Mesendoderm (in vitro differentiated cells): Measurements from ENCODE around the gene ABLIM1. TPM values are rescaled to one million over a fixed set of nuclear protein-coding genes. Genes with fewer than 3 reads are reported as not detected.
A peak's percentile ranks its signal among the peaks of the same experiment; 100 is the strongest.

Source experiments
- DNase-seq: peaks from one replicate; pipeline ENCODE4 v3.0.0; 2013
- H2AK5ac ChIP-seq: 2 replicates; pipeline ENCODE4 v1.6.1; 2013; ENCODE audit warnings: low read length, inconsistent platforms
- H2BK120ac ChIP-seq: 2 replicates; pipeline ENCODE4 v1.6.1; 2013; ENCODE audit warnings: low read depth, mild to moderate bottlenecking, low read length, moderate library complexity, mixed read lengths
- H2BK15ac ChIP-seq: replicated peaks from 2 replicates; pipeline ENCODE4 v1.6.1; 2013; ENCODE audit warnings: low read depth, mild to moderate bottlenecking, moderate library complexity
- H2BK5ac ChIP-seq: 2 replicates; pipeline ENCODE4 v1.6.1; 2013; ENCODE audit warnings: low read length, inconsistent platforms
- H3K18ac ChIP-seq: 2 replicates; pipeline ENCODE4 v1.6.1; 2013; ENCODE audit warnings: mild to moderate bottlenecking, low read length, mixed read lengths
- H3K23ac ChIP-seq: one replicate; pipeline ENCODE4 v1.6.1; 2013; ENCODE audit warnings: low read length
- H3K27ac ChIP-seq: 2 replicates; pipeline ENCODE4 v1.5.1; 2013; ENCODE audit warnings: low read depth, mild to moderate bottlenecking, inconsistent platforms, low read length, moderate library complexity
- H3K27me3 ChIP-seq: 2 replicates; pipeline ENCODE4 v1.6.1; 2013; ENCODE audit warnings: low read length, control low read depth, mild to moderate bottlenecking, inconsistent platforms; ENCODE audit not compliant: insufficient read depth, poor library complexity
- H3K36me3 ChIP-seq: 2 replicates; pipeline ENCODE4 v1.6.1; 2013; ENCODE audit warnings: low read length, inconsistent platforms; ENCODE audit not compliant: control insufficient read depth, insufficient read depth
- H3K4ac ChIP-seq: one replicate; pipeline ENCODE4 v1.6.1; 2013; ENCODE audit warnings: low read depth, mild to moderate bottlenecking, low read length, moderate library complexity
- H3K4me1 ChIP-seq: 2 replicates; pipeline ENCODE4 v1.6.1; 2013; ENCODE audit warnings: low read depth, low read length, inconsistent platforms; ENCODE audit not compliant: control insufficient read depth
- H3K4me2 ChIP-seq: 2 replicates; pipeline ENCODE4 v1.6.1; 2013; ENCODE audit warnings: low read length
- H3K4me3 ChIP-seq: 2 replicates; pipeline ENCODE4 v1.5.1; 2013; ENCODE audit warnings: mild to moderate bottlenecking, low read length
- H3K56ac ChIP-seq: one replicate; pipeline ENCODE4 v1.6.1; 2013; ENCODE audit warnings: low read length
- H3K79me1 ChIP-seq: 2 replicates; pipeline ENCODE4 v1.6.1; 2013; ENCODE audit warnings: low read length, inconsistent platforms
- H3K79me2 ChIP-seq: 2 replicates; pipeline ENCODE4 v1.6.1; 2013; ENCODE audit warnings: mild to moderate bottlenecking, low read length; ENCODE audit not compliant: control insufficient read depth, insufficient read depth
- H3K9ac ChIP-seq: 2 replicates; pipeline ENCODE4 v1.6.1; 2013; ENCODE audit warnings: low read length, inconsistent platforms
- H4K5ac ChIP-seq: one replicate; pipeline ENCODE4 v1.6.1; 2013; ENCODE audit warnings: low read length
- H4K8ac ChIP-seq: one replicate; pipeline ENCODE4 v1.6.1; 2013; ENCODE audit warnings: low read depth, mild to moderate bottlenecking, control low read depth, low read length, moderate library complexity
- WGBS: extraction: QIAGEN DNeasy Blood & Tissue Kit; methylation state at CpG from one replicate; pipeline ENCODE4 v1.1.7; 2013; ENCODE audit warnings: low lambda C conversion rate, missing lambda C conversion rate; ENCODE audit not compliant: insufficient coverage; ENCODE audit errors: extremely low coverage; 5-methylcytosine and 5-hydroxymethylcytosine counted together
- polyA plus RNA-seq, 2 experiments: library from polyadenylated mRNA; stranded (reverse); fragments of 200-250 nt; gene quantifications; one replicate each; pipeline ENCODE4 v1.2.3, GENCODE V29; 2013

Gene ABLIM1
- 49.1 TPM for polyA plus RNA-seq (2013, experiment 1 of 2)
- 50.3 TPM for polyA plus RNA-seq (2013, experiment 2 of 2)

GRCh38 chr10:114658175-114658574 is at the start of gene ABLIM1:
ABLIM1 (minus strand) TSS chr10:114658275; CDS start chr10:114658200, 75 bp downstream.
- Histone ChIP-seq H3K27ac (no peak within 1 kb of the TSS), H3K4me2 (no peak within 1 kb of the TSS), H2BK5ac (no peak within 1 kb of the TSS), H3K4ac (no peak within 1 kb of the TSS), H2AK5ac (no peak within 1 kb of the TSS), H3K36me3 (no peaks in the 10 kb centered on the region), H3K4me3 (no peak within 1 kb of the TSS), H4K5ac (no peak within 1 kb of the TSS), H3K79me2 (no peaks in the 10 kb centered on the region), H2BK120ac (no peak within 1 kb of the TSS), H3K9ac (no peak within 1 kb of the TSS), H3K23ac (no peak within 1 kb of the TSS), H3K27me3 (no peaks in the 10 kb centered on the region), H2BK15ac (no peak within 1 kb of the TSS), H3K18ac (no peak within 1 kb of the TSS), H3K4me1 (peaks cover 11% of the 10 kb centered on the region), H3K56ac (no peak within 1 kb of the TSS), H3K79me1 (no peaks in the 10 kb centered on the region), H4K8ac (no peak within 1 kb of the TSS)
- DNase-seq, result no peak
- WGBS, result no CpG with 5 or more reads among the region's 2 CpGs

GRCh38 chr10:114706458-114707055 is 48.5 kb upstream of the ABLIM1 start:
- WGBS, result no CpG with 5 or more reads among the region's 4 CpGs
- no peak overlapping the region for H4K8ac ChIP-seq
- DNase-seq, result no peak
- H3K79me2 ChIP-seq, result no peaks in the 10 kb centered on the region
- H2BK120ac ChIP-seq, result peak overlapping the region; percentile 28
- H3K79me1 ChIP-seq, result no peaks in the 10 kb centered on the region
- H2BK15ac ChIP-seq, result no peak overlapping the region
- H3K4me2 ChIP-seq, result no peak overlapping the region
- H3K4me1 ChIP-seq, result peaks cover 2% of the 10 kb centered on the region
- no peak overlapping the region for H3K27ac ChIP-seq
- H2BK5ac ChIP-seq, result no peak overlapping the region
- H3K56ac ChIP-seq, result no peak overlapping the region
- H3K27me3 ChIP-seq, result no peaks in the 10 kb centered on the region
- no peak overlapping the region for H2AK5ac ChIP-seq
- no peak overlapping the region for H3K9ac ChIP-seq
- no peak overlapping the region for H4K5ac ChIP-seq
- no peak overlapping the region for H3K23ac ChIP-seq
- no peak overlapping the region for H3K4ac ChIP-seq
- H3K36me3 ChIP-seq, result no peaks in the 10 kb centered on the region
- no peak overlapping the region for H3K18ac ChIP-seq
- no peak overlapping the region for H3K4me3 ChIP-seq

- Histone ChIP-seq H3K79me1 (no peaks in the 10 kb centered on the region), H3K4me2 (no peak overlapping the region), H3K4ac (no peak overlapping the region), H2AK5ac (no peak overlapping the region), H3K79me2 (no peaks in the 10 kb centered on the region), H3K23ac (no peak overlapping the region), H2BK15ac (no peak overlapping the region), H3K56ac (no peak overlapping the region), H4K8ac (no peak overlapping the region), H2BK5ac (no peak overlapping the region), H3K4me3 (no peak overlapping the region), H2BK120ac (no peak overlapping the region), H3K27ac (no peak overlapping the region), H3K36me3 (no peaks in the 10 kb centered on the region), H3K18ac (peak overlapping the region; percentile 51), H3K27me3 (no peaks in the 10 kb centered on the region), H3K4me1 (peaks cover 2% of the 10 kb centered on the region), H3K9ac (no peak overlapping the region), H4K5ac (no peak overlapping the region)
- no CpG with 5 or more reads among the region's 4 CpGs for WGBS
- no peak for DNase-seq
These were observed 46.6 kb upstream of the ABLIM1 start for GRCh38 chr10:114704679-114705078.

GRCh38 chr10:114703377-114704107 is 45.5 kb upstream of the ABLIM1 start:
- Histone ChIP-seq H3K79me2 (no peaks in the 10 kb centered on the region), H3K9ac (no peak overlapping the region), H3K18ac (no peak overlapping the region), H4K5ac (no peak overlapping the region), H4K8ac (no peak overlapping the region), H3K27me3 (no peaks in the 10 kb centered on the region), H3K4me3 (no peak overlapping the region), H3K23ac (no peak overlapping the region), H3K36me3 (no peaks in the 10 kb centered on the region), H3K4me2 (no peak overlapping the region), H3K79me1 (no peaks in the 10 kb centered on the region), H2BK15ac (no peak overlapping the region), H3K4me1 (no peaks in the 10 kb centered on the region), H3K4ac (no peak overlapping the region), H3K56ac (no peak overlapping the region), H3K27ac (no peak overlapping the region), H2BK120ac (no peak overlapping the region), H2AK5ac (no peak overlapping the region), H2BK5ac (no peak overlapping the region)
- WGBS, result no CpG with 5 or more reads among the region's 6 CpGs
- DNase-seq, result peak; percentile 51

- no peak overlapping the region for H2AK5ac ChIP-seq
- H2BK120ac ChIP-seq, result no peak overlapping the region
- no peak overlapping the region for H3K56ac ChIP-seq
- no peak overlapping the region for H3K27ac ChIP-seq
- H3K27me3 ChIP-seq, result no peaks in the 10 kb centered on the region
- no peak overlapping the region for H2BK15ac ChIP-seq
- H3K79me1 ChIP-seq, result no peaks in the 10 kb centered on the region
- no peak overlapping the region for H3K4me3 ChIP-seq
- no peak for DNase-seq
- no peak overlapping the region for H3K9ac ChIP-seq
- no peak overlapping the region for H3K4me2 ChIP-seq
- H3K18ac ChIP-seq, result no peak overlapping the region
- H3K36me3 ChIP-seq, result no peaks in the 10 kb centered on the region
- no peak overlapping the region for H4K5ac ChIP-seq
- H3K23ac ChIP-seq, result no peak overlapping the region
- no peaks in the 10 kb centered on the region for H3K79me2 ChIP-seq
- H3K4me1 ChIP-seq, result no peaks in the 10 kb centered on the region
- H3K4ac ChIP-seq, result no peak overlapping the region
- H2BK5ac ChIP-seq, result no peak overlapping the region
- no peak overlapping the region for H4K8ac ChIP-seq
These were observed 40.4 kb upstream of the ABLIM1 start for GRCh38 chr10:114698271-114699061.
